ENCODE measurements around the gene SMYD3. TPM values are rescaled to one million over a fixed set of nuclear protein-coding genes. Genes with fewer than 3 reads are reported as not detected.

The SMYD3 gene
- total RNA-seq, 1 experiment from 2014 or later: 25.5 TPM

DNA sequence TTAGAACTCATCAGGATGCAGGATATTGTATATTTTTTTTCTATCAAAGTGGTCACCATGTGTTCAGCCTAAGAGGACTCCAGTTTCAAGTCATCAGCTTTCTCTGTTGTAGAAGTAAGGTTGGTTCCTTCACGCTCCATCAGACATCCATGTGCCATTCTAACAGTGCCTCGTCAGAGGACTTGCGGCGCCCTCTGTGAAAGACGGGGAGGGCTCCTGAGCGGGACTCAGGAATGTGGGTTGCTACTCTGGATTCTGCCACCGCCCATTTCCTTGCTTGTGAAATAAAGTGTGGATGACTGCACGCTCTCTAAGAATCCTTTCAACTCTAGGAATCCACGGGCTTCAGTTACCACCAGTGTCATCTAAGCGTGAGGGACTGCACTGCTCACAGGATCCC lies 758.8 kb downstream of the SMYD3 start:
- Histone ChIP-seq H3K27me3 (ENCODE audit: insufficient read depth, low read length) (no peaks in the 10 kb centered on the region), H3K4me2 (ENCODE audit: insufficient read depth, insufficient read length, low read length) (no peak overlapping the region)
- WGBS (ENCODE audit: extremely low coverage, insufficient read length, low lambda C conversion rate): no CpG with 5 or more reads among the region's 10 CpGs

More for the DNA sequence above, 758.8 kb downstream of the SMYD3 start:
- no peak overlapping the region for H2AFZ ChIP-seq (ENCODE audit: low read length)
- H3K4me1 ChIP-seq (ENCODE audit: insufficient read depth, low read length): no peaks in the 10 kb centered on the region
- Mint-ChIP-seq H3K4me1 (peaks cover 19 to 21% of the 10 kb centered on the region in 2 experiments), H3K36me3 (ENCODE audit: insufficient read depth in 1 of 3, low read depth in 3 of 3) (peaks cover 0 to 11% (median 3%) of the 10 kb centered on the region in 3 experiments; a peak in 3 of 7 replicates), H3K4me3 (no peak overlapping the region), H3K27me3 (ENCODE audit: low read depth) (no peaks in the 10 kb centered on the region; the same call in 1 of the 2 replicates), H3K27ac (peak overlapping the region in 1 of 3 experiments; percentile 31; a peak in 1 of 7 replicates), H3K9me3 (peaks cover 9 to 14% of the 10 kb centered on the region in 2 experiments; a peak in 4 of 5 replicates)
- no peaks in the 10 kb centered on the region for H4K20me1 ChIP-seq (ENCODE audit: control insufficient read depth, insufficient read depth, insufficient read length)
- H3K79me2 ChIP-seq (ENCODE audit: insufficient read depth, low read length): no peaks in the 10 kb centered on the region
- H4K8ac ChIP-seq (replicated peaks; ENCODE audit: insufficient read length, low read depth, low read length): no peak overlapping the region
- H3K56ac ChIP-seq (ENCODE audit: insufficient read length, low read depth, low read length): no peak overlapping the region
- no peak overlapping the region for H3K9ac ChIP-seq (ENCODE audit: extremely low read depth, insufficient read length, low read length)
- H2AK5ac ChIP-seq (ENCODE audit: insufficient read length, low read length): no peak overlapping the region
- H3K14ac ChIP-seq (ENCODE audit: insufficient read depth, low read length): no peak overlapping the region
- H3K79me1 ChIP-seq (ENCODE audit: insufficient read depth, low read depth, low read length, poor library complexity, severe bottlenecking): no peaks in the 10 kb centered on the region
- H2BK15ac ChIP-seq (ENCODE audit: low read depth, low read length): no peak overlapping the region
- no peak overlapping the region for H4K5ac ChIP-seq (ENCODE audit: insufficient read length, low read depth, low read length)
- H3T11ph ChIP-seq (ENCODE audit: low read length): no peak overlapping the region
- H4K91ac ChIP-seq (ENCODE audit: insufficient read length, low read depth, low read length): no peak overlapping the region
- no peak overlapping the region for H3K27ac ChIP-seq (ENCODE audit: insufficient read length, low read depth, low read length)
- H3K18ac ChIP-seq (ENCODE audit: insufficient read length, low read depth, low read length): no peak overlapping the region
- H3K9me3 ChIP-seq (ENCODE audit: control insufficient read depth, low read depth, low read length): no peaks in the 10 kb centered on the region
- H2BK5ac ChIP-seq (ENCODE audit: insufficient read length, low read length): no peak overlapping the region
- no peak for DNase-seq
- H2BK12ac ChIP-seq (ENCODE audit: insufficient read length, low read depth, low read length): no peak overlapping the region
- no peak overlapping the region for H3K23ac ChIP-seq (ENCODE audit: insufficient read length, low read depth, low read length)
- no peak for TF ChIP-seq CTCF (conservative IDR thresholded peaks at IDR 0.05)
- no peak overlapping the region for H2BK120ac ChIP-seq (ENCODE audit: low read depth, low read length, poor library complexity, severe bottlenecking)
- H3K4ac ChIP-seq (ENCODE audit: low read depth, low read length): no peak overlapping the region
- H3K23me2 ChIP-seq (ENCODE audit: insufficient read length, low read depth, low read length, poor library complexity, severe bottlenecking): no peaks in the 10 kb centered on the region
- H2BK20ac ChIP-seq (ENCODE audit: low read depth, low read length, poor library complexity, severe bottlenecking): no peak overlapping the region

All from H9 (cell line).